HepG2 (cell line): ENCODE data around the gene NFS1. TPM values are rescaled to one million over a fixed set of nuclear protein-coding genes. Genes with fewer than 3 reads are reported as not detected.

Experiments
- ARID5B ChIP-seq: IDR thresholded peaks from 2 replicates; pipeline ENCODE4 v1.4.0; 2020; ENCODE audit warnings: mild to moderate bottlenecking, missing genetic modification reagents
- ESRRA ChIP-seq: sonication (generic); formaldehyde crosslinking; IDR thresholded peaks from 2 replicates; pipeline ENCODE4 v1.5.1; 2020; ENCODE audit warnings: mild to moderate bottlenecking, low read depth, missing genetic modification reagents
- HINFP ChIP-seq: sonication (generic); formaldehyde crosslinking; IDR thresholded peaks from 2 replicates; pipeline ENCODE4 v1.4.0; 2020; ENCODE audit warnings: low read depth, mild to moderate bottlenecking, missing genetic modification reagents
- MED8 ChIP-seq: sonication (generic); formaldehyde crosslinking; IDR thresholded peaks from 2 replicates; pipeline ENCODE4 v1.8.1; 2023; ENCODE audit warnings: mild to moderate bottlenecking, missing genetic modification reagents; ENCODE audit not compliant: insufficient replicate concordance
- ZFP90 ChIP-seq: sonication (generic); formaldehyde crosslinking; IDR thresholded peaks from 2 replicates; pipeline ENCODE4 v1.8.0; 2022; ENCODE audit warnings: missing genetic modification reagents, mild to moderate bottlenecking, inconsistent platforms, borderline replicate concordance
- ZMYM4 ChIP-seq: sonication (generic); formaldehyde crosslinking; IDR thresholded peaks from 2 replicates; pipeline ENCODE4 v1.8.1; 2023; ENCODE audit warnings: mild to moderate bottlenecking, missing genetic modification reagents
- ZNF12 ChIP-seq: sonication (generic); formaldehyde crosslinking; IDR thresholded peaks from 2 replicates; pipeline ENCODE4 v1.5.0; 2020; ENCODE audit warnings: missing genetic modification reagents
- ZNF180 ChIP-seq: sonication (generic); formaldehyde crosslinking; IDR thresholded peaks from 2 replicates; pipeline ENCODE4 v1.4.0; 2020; ENCODE audit warnings: low read depth, missing genetic modification reagents, borderline replicate concordance
- ZNF232 ChIP-seq: sonication (generic); formaldehyde crosslinking; IDR thresholded peaks from 2 replicates; pipeline ENCODE4 v1.4.0; 2020; ENCODE audit warnings: missing genetic modification reagents, borderline replicate concordance
- ZNF281 ChIP-seq: sonication (generic); formaldehyde crosslinking; IDR thresholded peaks from 2 replicates; pipeline ENCODE4 v1.4.0; 2020; ENCODE audit warnings: missing genetic modification reagents, borderline replicate concordance
- ZNF468 ChIP-seq: sonication (generic); formaldehyde crosslinking; IDR thresholded peaks from 2 replicates; pipeline ENCODE4 v1.8.0; 2022; ENCODE audit warnings: mild to moderate bottlenecking, moderate library complexity, missing genetic modification reagents
- ZNF672 ChIP-seq: sonication (generic); formaldehyde crosslinking; IDR thresholded peaks from 2 replicates; pipeline ENCODE4 v1.8.1; 2022; ENCODE audit warnings: missing genetic modification reagents
- ZNF747 ChIP-seq: sonication (generic); formaldehyde crosslinking; IDR thresholded peaks from 2 replicates; pipeline ENCODE4 v1.8.1; 2023; ENCODE audit warnings: missing genetic modification reagents, mild to moderate bottlenecking, borderline replicate concordance
- polyA plus RNA-seq, 8 experiments: library from polyadenylated mRNA; depleted of rRNA in 3 of 8; stranded (reverse) in 7 of 8; unstranded in 1 of 8; fragments of >200 nt; fragmentation: Illumina TruSeq in 4 of 8; extraction: Trizol in 4 of 8; gene quantifications; 2 replicates each; pipeline versions ENCODE4 v1.2.1 to v1.2.3, GENCODE V29; 2011 to 2016; ENCODE audit warnings: low read depth in 4 of 8, missing spikeins in 1 of 8, mixed read lengths in 1 of 8; ENCODE audit not compliant: insufficient read depth in 1 of 8
- total RNA-seq, 5 experiments: library from RNA; depleted of rRNA; stranded (reverse); fragments of >200 nt; fragmentation: Illumina TruSeq; extraction: Trizol; gene quantifications; 2 replicates each; pipeline ENCODE4 v1.2.3, GENCODE V29; 2016; ENCODE audit warnings: low read depth in 1 of 5
- TF ChIP-seq, protein P1 (sequence below): sonication (generic); formaldehyde crosslinking; IDR thresholded peaks from 2 replicates; pipeline ENCODE4 v1.8.0; 2022; ENCODE audit warnings: missing genetic modification reagents, mild to moderate bottlenecking, moderate library complexity, borderline replicate concordance

NFS1 gene
- total and polyA plus RNA-seq, 2 of the 13 experiments (the other 11 are each of a cell fraction or from before 2014, with no cell fraction given): 65.9 to 88.1 TPM

DNA sequence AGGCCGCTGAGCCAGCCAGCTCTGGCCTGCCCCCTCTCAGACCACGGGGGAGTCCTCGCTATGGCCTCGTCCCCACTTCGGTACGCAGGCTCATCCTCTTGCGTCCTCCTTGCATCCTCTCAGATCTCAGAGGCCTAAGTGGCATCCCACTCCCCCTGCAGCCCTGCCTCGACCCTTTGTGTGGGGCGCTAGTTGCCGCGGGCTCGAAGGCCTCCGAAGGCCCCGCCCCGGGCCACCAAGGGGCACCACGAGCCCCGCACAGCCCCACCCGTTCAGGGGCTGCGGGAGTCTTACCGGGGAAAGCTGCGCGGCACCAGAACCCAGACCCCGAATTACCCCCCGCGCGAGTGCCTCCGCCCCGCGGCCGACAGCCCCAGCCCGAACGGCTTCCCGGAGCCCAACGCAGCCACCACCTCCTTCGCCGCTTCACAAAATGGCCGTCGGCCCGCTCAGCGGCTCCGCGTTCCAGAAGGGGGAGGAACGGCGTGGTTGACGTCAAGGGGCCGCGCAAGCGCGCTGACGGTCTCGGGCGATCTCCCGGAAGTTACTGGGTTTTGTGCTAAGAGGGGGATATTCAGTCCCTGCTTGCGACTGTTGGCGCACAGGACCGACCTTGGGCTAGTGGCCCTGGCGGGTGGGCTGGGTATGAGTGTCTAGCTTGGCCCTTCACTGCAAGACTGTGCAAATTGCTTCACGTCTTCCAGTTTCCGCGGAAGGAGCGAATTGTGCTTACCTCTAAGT lies 34.5 kb downstream of the NFS1 start, which contains the start of the genes CPNE1 and RBM12 (continued):
- TF ChIP-seq ARID5B: peak; percentile 79
- peak; percentile 97 for TF ChIP-seq MED8 (CRISPR knock-in tag)
- no peak; the same call in 1 of the 2 replicates for TF ChIP-seq ZNF672 (CRISPR knock-in tag)
- no peak for TF ChIP-seq ZNF180 (CRISPR knock-in tag)
- peak; percentile 95 for TF ChIP-seq ZMYM4 (CRISPR knock-in tag)
- peak; percentile 90; the same call in 1 of the 2 replicates for TF ChIP-seq ESRRA (CRISPR knock-in tag)
- peak; percentile 66 for TF ChIP-seq ZNF12 (CRISPR knock-in tag)
- TF ChIP-seq ZNF281 (CRISPR knock-in tag): peak; percentile 87; the same call in 1 of the 2 replicates
- TF ChIP-seq ZNF747 (CRISPR knock-in tag): peak; percentile 85
- TF ChIP-seq HINFP (CRISPR knock-in tag): peak; percentile 94
- TF ChIP-seq, protein P1, sequence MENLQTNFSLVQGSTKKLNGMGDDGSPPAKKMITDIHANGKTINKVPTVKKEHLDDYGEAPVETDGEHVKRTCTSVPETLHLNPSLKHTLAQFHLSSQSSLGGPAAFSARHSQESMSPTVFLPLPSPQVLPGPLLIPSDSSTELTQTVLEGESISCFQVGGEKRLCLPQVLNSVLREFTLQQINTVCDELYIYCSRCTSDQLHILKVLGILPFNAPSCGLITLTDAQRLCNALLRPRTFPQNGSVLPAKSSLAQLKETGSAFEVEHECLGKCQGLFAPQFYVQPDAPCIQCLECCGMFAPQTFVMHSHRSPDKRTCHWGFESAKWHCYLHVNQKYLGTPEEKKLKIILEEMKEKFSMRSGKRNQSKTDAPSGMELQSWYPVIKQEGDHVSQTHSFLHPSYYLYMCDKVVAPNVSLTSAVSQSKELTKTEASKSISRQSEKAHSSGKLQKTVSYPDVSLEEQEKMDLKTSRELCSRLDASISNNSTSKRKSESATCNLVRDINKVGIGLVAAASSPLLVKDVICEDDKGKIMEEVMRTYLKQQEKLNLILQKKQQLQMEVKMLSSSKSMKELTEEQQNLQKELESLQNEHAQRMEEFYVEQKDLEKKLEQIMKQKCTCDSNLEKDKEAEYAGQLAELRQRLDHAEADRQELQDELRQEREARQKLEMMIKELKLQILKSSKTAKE (CRISPR knock-in tag): no peak; the same call in 1 of the 2 replicates
- peak; percentile 87 for TF ChIP-seq ZNF232 (CRISPR knock-in tag)
- TF ChIP-seq ZFP90: peak; percentile 96
- 0 out of 2 replicates have a peak, but pooled peaks have one; percentile 80 for TF ChIP-seq ZNF468 (CRISPR knock-in tag)
